ENCODE measurements around the gene ZFAND3.

The ZFAND3 gene

DNA sequence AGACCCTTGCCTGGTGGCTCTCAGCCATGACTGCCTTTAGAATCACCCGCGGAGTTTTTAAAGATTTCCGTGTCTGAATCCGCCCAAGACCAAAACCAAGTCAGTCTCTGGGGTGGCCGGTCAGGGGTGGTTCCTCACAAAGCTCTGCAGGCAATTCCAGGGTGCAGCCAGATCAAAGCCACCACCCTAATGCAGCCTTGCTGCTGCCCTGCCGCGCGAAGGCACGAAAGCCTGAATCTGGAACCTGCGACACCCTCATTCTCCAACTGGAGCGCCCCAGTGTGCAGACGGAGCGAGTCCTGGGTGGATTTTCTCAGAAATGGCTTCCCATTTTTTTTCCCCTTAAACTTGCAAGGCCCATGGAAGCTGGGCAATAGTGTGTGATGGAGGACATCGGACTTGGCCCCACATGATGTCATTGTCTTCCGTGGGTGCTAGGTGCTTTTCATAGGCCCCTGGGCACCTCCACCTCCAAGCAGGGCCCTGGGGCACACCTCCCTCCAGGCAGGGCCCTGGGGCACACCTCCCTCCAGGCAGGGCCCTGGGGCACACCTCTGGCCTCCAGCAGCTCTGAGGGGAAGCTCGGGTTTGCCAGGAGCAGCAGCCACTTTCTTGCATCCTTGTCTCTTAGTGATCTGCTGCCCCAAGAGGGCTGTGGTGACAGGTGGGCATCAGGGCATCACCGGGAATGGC, 343.1 kb downstream of the ZFAND3 start:
- ChIA-PET CTCF (no interaction called here), POLR2A (no interaction called here)
- no peak for TF ChIP-seq FOXK2 (IDR thresholded peaks at IDR 0.05)
- TF ChIP-seq NFRKB (IDR thresholded peaks at IDR 0.05) = no peak
- TF ChIP-seq SUZ12 (IDR thresholded peaks at IDR 0.05) = no peak
- TF ChIP-seq L3MBTL2 (conservative IDR thresholded peaks at IDR 0.05) = no peak
- no peak for TF ChIP-seq TARDBP (IDR thresholded peaks at IDR 0.05)
- no peak for TF ChIP-seq FOXM1 (IDR thresholded peaks at IDR 0.05; ENCODE audit: borderline replicate concordance)
- TF ChIP-seq ELF4 (IDR thresholded peaks at IDR 0.05) = no peak
- TF ChIP-seq HDGF (IDR thresholded peaks at IDR 0.05; ENCODE audit: borderline replicate concordance) = no peak
- TF ChIP-seq ZNF384 (IDR thresholded peaks at IDR 0.05) = no peak
- TF ChIP-seq LEF1 (IDR thresholded peaks at IDR 0.05; ENCODE audit: borderline replicate concordance) = no peak
- no peak for TF ChIP-seq ARNT (IDR thresholded peaks at IDR 0.05)
- no peak for TF ChIP-seq CTBP1 (IDR thresholded peaks at IDR 0.05; ENCODE audit: borderline replicate concordance)
- TF ChIP-seq, protein P1, sequence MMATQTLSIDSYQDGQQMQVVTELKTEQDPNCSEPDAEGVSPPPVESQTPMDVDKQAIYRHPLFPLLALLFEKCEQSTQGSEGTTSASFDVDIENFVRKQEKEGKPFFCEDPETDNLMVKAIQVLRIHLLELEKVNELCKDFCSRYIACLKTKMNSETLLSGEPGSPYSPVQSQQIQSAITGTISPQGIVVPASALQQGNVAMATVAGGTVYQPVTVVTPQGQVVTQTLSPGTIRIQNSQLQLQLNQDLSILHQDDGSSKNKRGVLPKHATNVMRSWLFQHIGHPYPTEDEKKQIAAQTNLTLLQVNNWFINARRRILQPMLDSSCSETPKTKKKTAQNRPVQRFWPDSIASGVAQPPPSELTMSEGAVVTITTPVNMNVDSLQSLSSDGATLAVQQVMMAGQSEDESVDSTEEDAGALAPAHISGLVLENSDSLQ (IDR thresholded peaks at IDR 0.05) = no peak
- TF ChIP-seq FOXA1 (IDR thresholded peaks at IDR 0.05) = no peak
- no peak for TF ChIP-seq SP1 (IDR thresholded peaks at IDR 0.05)
- TF ChIP-seq BHLHE40 (IDR thresholded peaks at IDR 0.05; ENCODE audit: borderline replicate concordance) = no peak
- no peak for DNase-seq (ENCODE audit: extremely low spot score)

DNA sequence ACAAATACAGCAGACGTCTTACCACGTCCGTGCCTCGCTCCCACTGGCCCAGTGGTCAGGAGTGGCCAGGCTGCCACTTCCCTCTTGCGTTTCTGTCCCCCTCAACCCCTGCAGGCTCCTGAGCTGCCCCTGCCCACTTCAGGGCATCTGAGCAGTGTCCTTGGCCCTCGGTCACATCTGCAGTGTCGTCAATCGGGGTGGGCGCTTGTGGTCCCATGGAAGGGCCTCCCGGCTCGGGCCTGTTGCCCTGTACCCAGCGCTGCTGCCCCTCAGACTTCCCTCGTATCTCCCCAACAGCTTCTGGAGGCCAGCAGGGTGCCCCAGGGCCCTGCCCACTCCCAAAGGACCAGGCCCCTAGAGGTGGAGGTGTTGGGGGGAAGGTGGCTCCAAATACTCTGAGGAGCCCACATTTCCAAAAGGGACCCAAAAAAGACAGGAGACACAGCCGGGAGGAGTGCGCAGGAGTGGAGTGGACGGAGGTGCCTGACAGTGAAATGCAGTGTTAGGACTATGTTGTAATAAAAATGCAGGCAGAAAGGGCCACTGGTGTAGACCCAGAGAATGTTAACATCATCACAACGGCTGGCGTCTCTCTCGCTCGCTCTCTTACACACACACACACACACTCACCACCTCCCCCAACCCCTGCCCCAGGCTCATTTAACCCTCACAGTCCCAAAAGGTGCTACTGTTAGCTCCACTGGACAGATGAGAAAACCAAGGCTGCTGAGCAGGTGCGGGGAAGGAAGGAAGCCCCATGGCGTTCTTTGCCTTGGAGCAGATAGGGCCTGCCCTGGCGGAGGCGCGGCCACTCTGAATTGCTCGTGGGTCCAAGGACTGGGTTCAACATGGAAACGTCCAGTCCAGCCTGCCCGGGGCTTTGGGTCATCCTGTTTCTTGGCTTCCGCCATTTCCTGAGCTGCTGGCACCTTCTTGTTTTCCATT, 343.9 kb downstream of the ZFAND3 start:
- TF ChIP-seq ELF4 (IDR thresholded peaks at IDR 0.05) (no peak), NFRKB (IDR thresholded peaks at IDR 0.05) (no peak), BHLHE40 (IDR thresholded peaks at IDR 0.05; ENCODE audit: borderline replicate concordance) (no peak), FOXM1 (IDR thresholded peaks at IDR 0.05; ENCODE audit: borderline replicate concordance) (no peak), ARNT (IDR thresholded peaks at IDR 0.05) (no peak), SUZ12 (IDR thresholded peaks at IDR 0.05) (no peak), FOXK2 (IDR thresholded peaks at IDR 0.05) (no peak), LEF1 (IDR thresholded peaks at IDR 0.05; ENCODE audit: borderline replicate concordance) (no peak)
- ChIA-PET CTCF (no interaction called here), POLR2A (no interaction called here)
- no peak for DNase-seq (ENCODE audit: extremely low spot score)

DNA sequence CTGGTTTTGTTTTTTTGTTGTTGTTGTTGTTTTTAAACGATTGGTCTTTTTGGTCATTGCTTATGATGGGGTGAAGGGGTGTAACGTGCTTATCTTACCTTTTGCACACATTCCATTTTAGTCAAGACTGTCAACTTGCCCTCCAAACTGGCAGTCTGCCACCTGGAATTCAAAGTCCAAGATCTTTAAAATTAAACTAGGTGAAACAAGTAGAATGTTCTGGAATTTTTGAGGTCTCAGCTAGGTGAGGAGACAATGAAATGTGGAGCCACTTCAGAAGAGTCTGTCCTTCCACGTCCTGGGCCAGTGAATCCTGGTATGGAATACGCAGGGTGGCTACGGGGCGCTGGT, 344.6 kb downstream of the ZFAND3 start:
- CTCF ChIA-PET = no interaction called here
- TF ChIP-seq FOXK2 (IDR thresholded peaks at IDR 0.05) (no peak), BHLHE40 (IDR thresholded peaks at IDR 0.05; ENCODE audit: borderline replicate concordance) (no peak), HDGF (IDR thresholded peaks at IDR 0.05; ENCODE audit: borderline replicate concordance) (no peak), TARDBP (IDR thresholded peaks at IDR 0.05) (no peak), ELF4 (IDR thresholded peaks at IDR 0.05) (no peak), CTBP1 (IDR thresholded peaks at IDR 0.05; ENCODE audit: borderline replicate concordance) (no peak), SUZ12 (IDR thresholded peaks at IDR 0.05) (no peak), ARNT (IDR thresholded peaks at IDR 0.05) (no peak), SP1 (IDR thresholded peaks at IDR 0.05) (no peak), NFRKB (IDR thresholded peaks at IDR 0.05) (no peak), FOXA1 (IDR thresholded peaks at IDR 0.05) (no peak), LEF1 (IDR thresholded peaks at IDR 0.05; ENCODE audit: borderline replicate concordance) (no peak), ZNF384 (IDR thresholded peaks at IDR 0.05) (no peak), L3MBTL2 (conservative IDR thresholded peaks at IDR 0.05) (no peak), FOXM1 (IDR thresholded peaks at IDR 0.05; ENCODE audit: borderline replicate concordance) (no peak)
- TF ChIP-seq, protein P1 (IDR thresholded peaks at IDR 0.05) = no peak
- no peak for DNase-seq (ENCODE audit: extremely low spot score)
- POLR2A ChIA-PET = no interaction called here

DNA sequence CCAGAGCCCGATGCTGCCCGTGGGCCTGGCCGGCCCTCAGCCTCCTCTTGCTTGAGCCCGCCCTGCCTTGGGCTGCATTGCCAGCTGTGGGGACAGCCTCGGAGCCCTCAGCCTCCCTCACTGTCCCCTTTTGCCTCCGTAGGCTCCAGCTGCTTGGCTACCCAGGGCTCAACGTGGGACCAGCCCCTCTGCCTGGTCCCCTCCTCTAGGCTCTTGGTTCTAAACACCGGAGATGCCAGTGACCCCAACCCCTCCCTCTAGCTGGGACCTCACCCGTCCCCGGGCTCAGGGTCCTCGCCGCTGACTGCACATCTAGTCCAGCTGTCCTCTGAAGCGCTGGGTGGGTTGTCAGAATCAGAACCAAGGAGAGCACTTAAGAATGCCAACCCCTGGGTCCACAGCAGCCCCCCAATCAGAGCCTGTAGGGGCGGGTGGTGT, 345.2 kb downstream of the ZFAND3 start:
- CTCF ChIA-PET = no interaction called here
- TF ChIP-seq TARDBP (IDR thresholded peaks at IDR 0.05) = no peak
- TF ChIP-seq LEF1 (IDR thresholded peaks at IDR 0.05; ENCODE audit: borderline replicate concordance) = no peak
- TF ChIP-seq ELF4 (IDR thresholded peaks at IDR 0.05) = no peak
- TF ChIP-seq, protein P1 (IDR thresholded peaks at IDR 0.05) = no peak
- TF ChIP-seq CTBP1 (IDR thresholded peaks at IDR 0.05; ENCODE audit: borderline replicate concordance) = no peak
- TF ChIP-seq BHLHE40 (IDR thresholded peaks at IDR 0.05; ENCODE audit: borderline replicate concordance) = no peak
- no peak for TF ChIP-seq ZNF384 (IDR thresholded peaks at IDR 0.05)
- POLR2A ChIA-PET = no interaction called here
- no peak for DNase-seq (ENCODE audit: extremely low spot score)

DNA sequence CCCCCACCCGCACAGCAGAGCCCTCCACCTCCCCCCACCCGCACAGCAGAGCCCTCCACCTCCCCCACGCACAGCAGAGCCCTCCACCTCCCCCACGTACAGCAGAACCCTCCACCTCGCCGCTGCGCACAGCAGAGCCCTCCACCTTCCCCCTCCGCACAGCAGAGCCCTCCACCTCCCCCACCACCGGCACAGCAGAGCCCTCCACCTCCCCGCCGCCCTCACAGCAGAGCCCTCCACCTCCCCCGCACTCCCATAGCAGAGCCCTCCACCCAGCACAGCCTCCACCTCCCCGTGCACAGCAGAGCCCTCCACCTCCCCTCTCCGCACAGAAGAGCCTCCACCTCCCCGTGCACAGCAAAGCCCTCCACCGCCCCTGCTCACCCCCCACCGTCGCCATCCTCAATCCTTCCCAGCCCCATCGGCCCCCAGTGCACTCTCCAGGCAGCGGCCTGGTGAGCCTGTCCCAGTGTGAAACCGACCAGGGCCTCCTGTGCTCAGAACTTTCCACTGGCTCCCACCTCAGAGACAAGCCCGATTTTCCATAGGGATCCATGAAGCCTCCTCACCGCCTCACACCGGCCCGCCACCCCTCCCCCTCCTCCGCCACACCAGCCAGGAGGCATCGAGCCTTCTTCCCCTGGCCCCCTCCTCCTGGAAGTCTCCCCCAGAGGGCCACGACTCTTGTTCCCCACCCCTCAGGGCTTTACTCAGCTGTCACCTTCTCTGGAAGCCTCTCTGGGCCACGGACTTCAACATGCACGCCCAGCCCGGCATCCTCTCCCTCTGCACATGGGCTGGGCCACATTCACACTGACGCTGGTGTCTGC, 347.1 kb downstream of the ZFAND3 start:
- TF ChIP-seq L3MBTL2 (conservative IDR thresholded peaks at IDR 0.05) (no peak), HDGF (IDR thresholded peaks at IDR 0.05; ENCODE audit: borderline replicate concordance) (no peak), ARNT (IDR thresholded peaks at IDR 0.05) (no peak), FOXK2 (IDR thresholded peaks at IDR 0.05) (no peak), FOXA1 (IDR thresholded peaks at IDR 0.05) (no peak), SUZ12 (IDR thresholded peaks at IDR 0.05) (no peak), LEF1 (IDR thresholded peaks at IDR 0.05; ENCODE audit: borderline replicate concordance) (no peak), TARDBP (IDR thresholded peaks at IDR 0.05) (no peak), SP1 (IDR thresholded peaks at IDR 0.05) (no peak), BHLHE40 (IDR thresholded peaks at IDR 0.05; ENCODE audit: borderline replicate concordance) (no peak), NFRKB (IDR thresholded peaks at IDR 0.05) (no peak), FOXM1 (IDR thresholded peaks at IDR 0.05; ENCODE audit: borderline replicate concordance) (no peak)
- TF ChIP-seq, protein P1 (IDR thresholded peaks at IDR 0.05) = no peak
- DNase-seq (ENCODE audit: extremely low spot score) = no peak
- CTCF ChIA-PET = no interaction called here
- POLR2A ChIA-PET = no interaction called here
